GM19240 (cell line): ENCODE measurements around the gene NPC1L1.

Experiments used
- DNase-seq: peaks from one replicate; pipeline ENCODE4 v3.0.0; 2011; ENCODE audit warnings: low spot score; ENCODE audit not compliant: insufficient read length

The NPC1L1 gene

DNA sequence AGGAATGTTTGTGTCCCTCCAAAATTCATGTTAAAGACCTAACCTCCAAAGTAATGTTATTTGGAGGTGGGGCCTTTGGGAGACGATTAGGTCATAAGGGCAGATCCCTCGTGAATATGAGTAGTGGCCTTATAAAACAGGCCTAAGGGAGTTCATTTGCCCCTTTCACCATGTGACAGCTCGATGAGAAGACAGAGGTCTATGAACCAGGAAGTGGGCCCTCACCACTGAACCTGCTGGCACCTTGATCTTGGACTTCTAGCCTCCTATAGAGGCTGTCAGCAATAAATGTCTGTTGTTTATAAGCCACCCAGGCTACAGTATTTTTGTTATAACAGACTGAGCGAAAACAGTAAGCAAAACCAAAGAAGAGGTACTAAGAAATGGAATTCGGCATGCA lies 64.8 kb downstream of the NPC1L1 start:
- no peak for DNase-seq

- no peak for DNase-seq
Measured at GRCh38 chr7:44473295-44473694, 67.8 kb downstream of the NPC1L1 start.

- no peak for DNase-seq
Measured at GRCh38 chr7:44472843-44473242, 68.3 kb downstream of the NPC1L1 start.

DNA sequence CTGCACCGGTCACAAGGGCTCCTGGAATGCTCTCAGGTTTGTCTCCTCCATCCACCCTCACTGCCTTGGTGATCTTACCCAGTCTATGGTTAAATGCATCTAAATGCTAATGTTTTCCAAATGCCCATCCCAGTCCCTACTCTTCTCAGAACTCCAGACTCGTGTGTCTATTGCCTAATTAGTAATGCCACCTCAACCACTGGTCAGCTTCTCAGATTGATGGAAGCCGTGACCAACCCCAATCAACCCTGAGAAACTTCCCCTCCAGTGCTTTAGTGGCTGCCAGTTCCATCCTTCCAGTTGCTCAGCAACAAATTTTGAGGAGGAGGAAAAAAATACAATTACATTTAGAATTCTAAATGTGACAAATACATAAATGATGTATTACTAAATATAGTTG lies 69.3 kb downstream of the NPC1L1 start:
- DNase-seq: no peak

DNA sequence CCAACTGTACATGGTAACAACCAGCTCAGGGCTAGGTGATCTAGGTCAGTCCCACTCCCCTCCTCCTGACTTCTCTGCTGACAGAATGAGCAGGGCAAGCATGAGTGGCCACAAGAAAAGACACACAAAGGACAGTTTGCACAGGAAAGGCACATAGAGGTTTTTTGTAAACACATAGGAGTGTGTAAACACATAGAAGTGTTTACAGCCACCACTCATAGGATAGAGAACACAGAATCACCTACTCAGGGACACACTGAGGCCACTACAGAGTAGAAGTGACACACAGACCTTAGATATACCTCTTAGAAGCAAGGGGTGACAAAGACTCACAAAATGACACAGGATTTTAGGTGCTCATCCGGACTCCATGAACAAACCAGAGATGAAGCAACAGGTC lies 69.7 kb downstream of the NPC1L1 start:
- no peak for DNase-seq

GRCh38 chr7:44470628-44471245 lies 70.4 kb downstream of the NPC1L1 start:
- DNase-seq: no peak

DNA sequence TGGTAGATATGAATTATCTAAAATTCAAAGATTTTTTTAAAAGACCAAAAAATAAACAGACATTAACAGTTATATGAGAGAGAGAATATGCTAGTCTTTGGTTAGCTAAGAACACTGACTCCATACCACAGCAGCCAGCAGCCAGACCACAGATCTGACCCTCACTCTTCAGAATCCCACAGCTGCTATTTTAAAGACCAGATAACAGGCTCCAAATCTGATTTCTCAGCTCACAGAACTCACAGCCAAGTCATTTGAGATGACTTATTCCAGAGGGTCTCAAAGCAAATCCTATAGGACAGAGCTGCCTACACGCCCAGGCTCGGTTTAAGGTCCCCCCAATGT lies 71.0 kb downstream of the NPC1L1 start:
- DNase-seq: no peak

GRCh38 chr7:44469461-44470134 lies 71.5 kb downstream of the NPC1L1 start:
- no peak for DNase-seq

DNA sequence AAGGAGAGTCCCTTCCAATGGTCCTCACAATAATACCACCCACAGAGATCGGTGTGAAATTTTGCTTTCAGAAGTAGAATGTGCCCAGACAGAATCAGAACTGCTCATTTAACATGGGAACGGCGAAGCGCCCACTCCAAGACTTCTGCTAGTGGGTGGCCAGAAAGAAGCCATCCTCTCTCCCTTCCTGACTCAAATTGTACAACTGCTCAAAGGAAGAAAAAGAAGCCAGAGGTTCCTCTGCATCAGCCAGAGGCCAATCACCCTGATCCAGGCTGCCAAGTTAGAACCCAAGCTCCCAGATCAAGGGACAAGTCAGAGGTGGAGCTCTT lies 73.9 kb downstream of the NPC1L1 start:
- no peak for DNase-seq

DNA sequence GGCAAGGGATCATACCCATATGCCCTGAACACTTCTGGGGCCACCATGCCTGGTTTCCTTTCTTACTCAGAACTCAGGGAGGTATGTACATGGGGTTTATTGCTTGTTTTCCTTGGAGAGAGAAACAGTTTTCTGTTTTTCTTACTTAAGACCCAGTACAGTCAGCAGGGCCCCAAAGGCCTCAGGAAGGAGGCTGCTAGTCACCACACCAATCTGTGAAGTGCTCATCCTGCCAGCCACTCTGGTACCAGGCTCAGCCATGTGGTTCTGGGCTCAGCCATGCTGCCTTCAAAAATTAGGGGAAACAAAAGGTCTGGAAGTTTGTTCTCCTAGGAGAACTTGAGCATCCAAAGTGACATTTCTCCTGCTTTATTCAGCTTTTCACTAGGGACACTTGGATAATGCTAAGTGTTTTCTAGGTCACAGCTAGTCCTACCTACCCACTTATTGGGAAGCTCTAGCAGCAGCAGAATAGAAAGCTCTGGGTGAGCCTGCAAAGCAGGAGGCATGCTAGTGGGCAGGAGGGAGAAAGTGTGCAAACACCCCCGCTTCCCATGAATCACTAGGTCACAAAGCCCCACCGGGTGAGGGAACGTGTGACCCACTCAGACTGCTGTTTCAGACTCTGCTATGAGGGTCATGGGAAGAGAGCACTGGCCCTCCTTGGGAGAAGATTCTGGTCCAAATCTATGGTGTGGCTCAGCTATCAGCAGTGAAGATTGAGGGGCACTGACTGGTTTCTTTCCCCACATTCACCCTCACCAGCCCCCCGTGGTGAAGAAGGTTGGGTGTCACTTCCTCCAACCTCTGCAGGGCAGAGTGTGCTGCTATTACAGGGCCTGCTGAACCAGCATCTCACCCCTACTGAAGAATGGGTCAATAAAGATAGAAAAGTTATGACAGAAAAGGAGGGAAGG lies 74.6 kb downstream of the NPC1L1 start:
- DNase-seq: no peak

DNA sequence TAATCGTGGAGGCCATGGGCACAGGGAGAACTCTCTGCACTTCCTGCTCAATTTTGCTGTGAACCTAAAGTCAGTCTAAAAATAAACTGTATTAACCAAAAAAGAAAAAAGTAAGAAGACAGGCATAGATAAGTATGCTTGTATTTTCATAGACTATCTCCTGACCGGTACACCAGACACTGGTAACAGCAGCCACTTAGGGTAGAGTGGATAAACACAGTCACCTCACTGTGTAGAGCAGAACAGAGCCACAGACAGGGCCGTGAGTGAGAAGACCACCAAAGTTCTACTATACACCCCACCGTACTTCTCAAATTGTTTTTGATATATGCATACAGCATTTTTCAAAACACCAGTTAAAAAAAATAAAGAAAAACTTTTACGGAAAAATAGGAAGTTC lies 75.6 kb downstream of the NPC1L1 start:
- no peak for DNase-seq

- no peak for DNase-seq
Measured at GRCh38 chr7:44463169-44463808, 77.8 kb downstream of the NPC1L1 start.
